ENCODE results near the gene POU2F1.
"Not testable (repeated sequence)": the region's sequence is repeated elsewhere in the genome, so short reads cannot be mapped to it uniquely, and the experiment has no call there.

The POU2F1 gene

GRCh38 chr1:167205306-167206050 lies 15.2 kb upstream of the POU2F1 start:
- DNase-seq = not testable (repeated sequence)

- DNase-seq = no peak
These were observed 14.4 kb upstream of the POU2F1 start for GRCh38 chr1:167206166-167206835.

GRCh38 chr1:167207940-167208623 lies 12.6 kb upstream of the POU2F1 start:
- no peak for DNase-seq

GRCh38 chr1:167208624-167208976 lies 12.1 kb upstream of the POU2F1 start:
- no peak for DNase-seq

GRCh38 chr1:167209044-167209443 lies 11.6 kb upstream of the POU2F1 start:
- DNase-seq = no peak

GRCh38 chr1:167210966-167211674 lies 9.6 kb upstream of the POU2F1 start:
- no peak for DNase-seq

- no peak for DNase-seq
These were observed 8.7 kb upstream of the POU2F1 start for GRCh38 chr1:167212025-167212424.

- no peak for DNase-seq
These were observed 3.9 kb upstream of the POU2F1 start for GRCh38 chr1:167216809-167217208.

GRCh38 chr1:167219194-167219593 lies 1.5 kb upstream of the POU2F1 start:
- DNase-seq = no peak

- peak; percentile 93 for DNase-seq
These were observed 795 bp upstream of the POU2F1 start for GRCh38 chr1:167219646-167220536.

GRCh38 chr1:167221126-167221737 lies 546 bp downstream of the POU2F1 start:
- no peak for DNase-seq

- peak; percentile 86 for DNase-seq
These were observed 1.3 kb downstream of the POU2F1 start for GRCh38 chr1:167221738-167222610.

- DNase-seq = no peak
These were observed 2.7 kb downstream of the POU2F1 start for GRCh38 chr1:167223144-167224103.

GRCh38 chr1:167224734-167225235 lies 4.1 kb downstream of the POU2F1 start:
- not testable (repeated sequence) for DNase-seq

- DNase-seq = no peak
These were observed 5.2 kb downstream of the POU2F1 start for GRCh38 chr1:167225920-167226319.

- DNase-seq = no peak
These were observed 7.3 kb downstream of the POU2F1 start for GRCh38 chr1:167227934-167228378.

GRCh38 chr1:167229719-167230385 lies 9.2 kb downstream of the POU2F1 start:
- DNase-seq = no peak

- no peak for DNase-seq
These were observed 9.8 kb downstream of the POU2F1 start for GRCh38 chr1:167230437-167230836.

Measured in CD4-positive, alpha-beta T cell treated with Interleukin-17A for 1 hour (primary cell).